Stimulated activated CD8-positive, alpha-beta memory T cell treated with anti-CD3 and anti-CD28 coated beads, Interleukin-7, amount 100 ng/mL, for 48 hours (primary cell): Measurements from ENCODE around the gene KBTBD7.
"Not testable (repeated sequence)": the region's sequence is repeated elsewhere in the genome, so short reads cannot be mapped to it uniquely, and the experiment has no call there.

ENCODE experiments used
- DNase-seq, 2 donors: peaks; one replicate each; pipeline ENCODE4 v3.0.0-alpha.2; 2020; ENCODE audit warnings: low read depth in 1 of 2; ENCODE audit errors: extremely low read depth in 1 of 2

KBTBD7 gene

DNA sequence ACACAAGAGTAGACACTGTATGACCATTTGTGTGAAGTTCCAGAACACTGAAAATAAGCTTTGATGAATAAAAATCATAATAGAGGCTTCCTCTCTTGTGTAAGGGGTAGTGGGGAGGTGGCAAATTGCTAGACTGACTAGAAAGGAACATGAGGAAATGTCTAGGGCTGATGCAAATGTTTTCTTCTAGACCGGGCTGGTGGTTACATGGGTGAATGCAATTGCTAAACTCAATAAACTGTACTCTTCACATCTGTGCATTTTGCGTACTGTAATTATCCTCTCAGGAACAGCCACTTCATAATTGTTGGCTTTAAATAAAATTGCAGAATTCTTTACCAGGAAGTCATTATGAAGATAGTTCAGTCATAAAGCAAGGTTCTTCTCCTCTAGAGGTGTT lies 5.2 kb upstream of the KBTBD7 start:
- no peak for DNase-seq

DNA sequence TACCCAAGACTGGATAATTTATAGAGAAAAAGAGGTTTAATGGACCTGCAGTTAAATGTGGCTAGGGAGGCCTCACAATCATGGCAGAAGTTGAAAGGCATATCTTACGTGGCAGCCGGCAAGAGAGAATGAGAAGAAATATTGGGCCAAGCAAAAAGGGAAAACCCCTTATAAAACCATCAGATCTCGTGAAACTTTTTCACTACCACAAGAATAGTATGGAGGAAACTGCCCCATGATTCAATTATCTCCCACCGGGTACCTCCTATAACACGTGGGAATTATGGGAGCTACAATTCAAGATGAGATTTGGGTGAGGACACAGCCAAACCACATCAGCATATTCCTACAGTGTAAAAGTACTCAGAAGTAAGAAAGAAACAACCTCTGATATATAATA lies 4.7 kb upstream of the KBTBD7 start:
- no peak for DNase-seq

- DNase-seq, result no peak
Measured at GRCh38 chr13:41196620-41197019, 2.3 kb upstream of the KBTBD7 start.

DNA sequence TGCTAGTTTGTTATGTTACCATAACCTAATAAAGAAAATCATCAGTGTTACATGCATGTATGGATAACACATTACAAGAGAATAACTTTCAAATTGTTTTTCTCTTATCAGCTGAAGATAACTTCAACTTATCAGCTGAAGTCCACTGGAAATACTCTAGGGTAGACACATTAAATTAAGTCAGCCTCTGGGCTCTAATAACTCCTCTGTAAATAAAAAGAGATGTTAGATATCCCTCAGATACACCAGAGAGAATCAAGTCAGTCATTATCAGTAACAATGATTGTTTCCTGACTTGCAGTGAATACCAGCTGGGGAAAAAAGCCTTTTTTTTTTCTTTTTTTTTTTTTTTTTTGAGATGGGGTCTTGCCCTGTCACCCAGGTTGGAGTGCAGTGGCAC lies 1.6 kb upstream of the KBTBD7 start:
- no peak for DNase-seq

DNA sequence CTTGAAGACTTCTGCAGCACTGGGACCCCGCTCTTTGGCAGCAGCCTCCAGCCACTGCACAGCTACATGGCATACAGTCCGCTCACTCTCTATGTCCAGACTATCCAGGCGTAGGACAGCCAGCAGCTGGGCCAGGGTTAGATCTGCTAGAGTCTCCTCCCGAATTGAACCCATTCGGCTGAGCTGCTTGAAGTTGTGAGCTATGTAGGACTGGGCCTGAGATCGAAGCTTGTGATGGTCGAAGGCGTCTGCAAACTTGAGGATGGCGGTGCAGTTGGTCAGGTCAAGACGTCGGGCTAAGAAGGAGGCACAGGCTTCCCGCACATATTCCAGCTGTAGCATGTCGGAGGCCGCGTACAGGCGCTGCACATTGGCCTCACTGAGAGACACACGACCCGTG lies 900 bp downstream of the KBTBD7 start:
- DNase-seq, result no peak

DNA sequence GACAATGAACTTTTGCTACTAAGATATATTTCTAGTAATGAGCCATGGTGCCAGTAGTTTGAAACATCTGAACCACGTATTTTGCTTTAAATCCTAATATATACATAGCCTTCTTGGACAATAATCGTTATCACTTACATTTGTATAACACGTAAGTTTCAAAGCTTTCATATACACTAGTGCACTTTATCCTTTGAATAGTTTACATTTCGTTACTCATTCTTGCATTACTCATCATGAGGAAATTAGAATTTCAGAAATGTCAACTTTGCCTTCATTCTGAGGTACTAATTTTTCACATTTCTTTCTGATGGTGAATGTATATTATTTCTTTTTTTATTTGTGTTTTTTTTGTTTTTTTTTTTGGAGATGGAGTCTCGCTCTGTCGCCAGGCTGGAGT lies 5.8 kb downstream of the KBTBD7 start:
- DNase-seq, result no peak

- no peak for DNase-seq
Measured at GRCh38 chr13:41186481-41186880, 7.9 kb downstream of the KBTBD7 start.

DNA sequence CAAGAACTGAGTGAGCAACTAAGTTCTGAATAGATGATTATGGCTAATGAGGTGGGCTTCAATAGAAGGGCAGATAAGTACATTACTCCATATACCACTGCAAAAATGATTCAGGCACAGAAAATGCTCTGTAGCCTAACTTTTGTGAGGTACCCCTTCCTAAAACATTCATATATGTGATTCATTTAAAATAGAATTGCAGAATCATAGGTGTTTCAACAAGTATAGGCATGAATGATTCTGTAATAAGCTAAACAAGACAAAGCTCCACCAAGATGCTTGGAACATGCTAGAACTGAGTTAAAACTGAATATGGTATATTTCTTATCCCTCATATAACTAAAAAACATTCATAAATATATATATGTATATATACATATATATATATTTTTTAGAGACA lies 12.1 kb downstream of the KBTBD7 start:
- DNase-seq, result no peak

- DNase-seq, result no peak
Measured at GRCh38 chr13:41179593-41180250, 14.6 kb downstream of the KBTBD7 start.

- no peak for DNase-seq
Measured at GRCh38 chr13:41178040-41178439, 16.3 kb downstream of the KBTBD7 start.

DNA sequence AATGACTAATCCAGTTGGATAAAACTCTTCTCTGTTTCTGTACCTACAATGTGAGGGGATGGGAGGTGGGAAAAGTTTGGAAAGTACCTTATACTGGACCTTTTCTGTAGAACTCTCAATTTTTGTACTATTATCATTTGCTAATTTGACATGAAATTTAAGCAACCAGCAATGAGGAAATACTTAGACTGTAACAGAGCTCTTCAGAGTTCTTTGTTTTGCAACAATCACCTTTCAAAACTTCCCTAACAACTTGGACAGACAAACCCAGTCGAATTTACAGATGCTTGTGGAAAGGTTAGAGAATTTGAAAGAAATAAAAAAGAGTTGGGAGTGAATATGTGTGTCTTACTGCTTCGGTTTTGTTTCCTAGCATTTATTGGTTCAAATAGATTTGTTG lies 16.8 kb downstream of the KBTBD7 start:
- no peak for DNase-seq

DNA sequence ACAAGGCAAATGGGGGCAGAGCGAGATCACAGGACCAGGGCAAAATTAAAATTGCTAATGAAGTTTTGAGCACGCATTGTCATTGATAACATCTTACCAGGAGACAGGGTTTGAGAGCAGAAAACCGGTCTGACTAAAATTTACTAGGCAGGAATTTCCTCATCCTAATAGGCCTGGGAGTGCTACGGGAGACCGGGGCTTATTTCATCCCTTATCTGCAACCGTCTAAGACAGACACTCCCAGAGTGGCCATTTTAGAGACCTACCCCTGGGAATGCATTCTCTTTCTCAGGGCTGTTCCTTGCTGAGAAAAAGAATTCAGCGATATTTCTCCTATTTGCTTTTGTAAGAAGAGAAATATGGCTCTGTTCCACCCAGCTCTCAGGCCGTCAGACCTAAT lies 18.8 kb downstream of the KBTBD7 start:
- not testable (repeated sequence) for DNase-seq

GRCh38 chr13:41162151-41162550 lies 32.2 kb downstream of the KBTBD7 start:
- no peak for DNase-seq

- DNase-seq, result no peak
Measured at GRCh38 chr13:41159174-41159573, 35.2 kb downstream of the KBTBD7 start.

GRCh38 chr13:41157048-41157717 lies 37.2 kb downstream of the KBTBD7 start:
- no peak for DNase-seq

DNA sequence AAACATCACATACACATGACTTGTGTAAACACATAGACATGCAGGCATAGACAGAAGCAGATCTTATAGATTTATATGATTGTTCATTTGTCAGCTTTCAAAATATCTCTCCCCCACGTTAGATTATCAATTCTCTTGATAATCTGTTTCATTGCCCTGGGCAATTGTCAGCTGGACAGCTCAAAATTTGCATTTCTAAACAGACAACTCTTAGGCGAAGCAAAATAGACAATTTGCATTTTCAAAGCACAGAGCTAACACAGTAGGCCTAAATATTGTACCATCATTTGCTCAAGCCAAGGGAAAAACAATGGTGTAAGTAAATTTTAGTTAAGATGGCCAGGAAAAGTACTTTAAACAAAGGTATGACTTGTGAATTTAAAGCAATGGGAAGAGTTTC lies 37.7 kb downstream of the KBTBD7 start:
- no peak for DNase-seq

GRCh38 chr13:41154042-41154441 lies 40.3 kb downstream of the KBTBD7 start:
- DNase-seq, result no peak

- DNase-seq, result no peak
Measured at GRCh38 chr13:41152005-41152404, 42.4 kb downstream of the KBTBD7 start.

DNA sequence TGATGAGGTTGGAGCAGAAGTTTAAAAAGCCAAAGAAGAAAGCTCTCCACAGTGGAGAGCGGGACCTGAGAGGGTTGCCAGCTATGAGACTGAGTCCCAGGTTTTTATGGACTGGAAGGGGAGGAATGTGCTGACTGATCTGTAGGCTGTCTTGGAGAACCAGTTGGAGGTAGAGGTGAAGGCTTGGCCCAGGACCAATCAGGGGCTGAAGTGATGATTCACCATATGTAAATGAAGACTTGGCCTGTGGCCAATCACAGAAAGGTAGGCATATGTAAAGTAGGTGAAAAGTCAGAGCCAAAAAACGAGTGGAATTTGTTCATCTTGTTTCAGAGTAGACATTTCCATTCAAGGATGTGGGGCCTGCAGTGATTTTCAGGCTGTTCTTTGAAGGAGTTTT lies 44.3 kb downstream of the KBTBD7 start:
- no peak for DNase-seq

GRCh38 chr13:41148419-41149283 lies 45.7 kb downstream of the KBTBD7 start:
- no peak for DNase-seq

- DNase-seq, result no peak
Measured at GRCh38 chr13:41145136-41145908, 49.0 kb downstream of the KBTBD7 start.
